Stimulated activated CD4-positive, alpha-beta T cell treated with anti-CD3 and anti-CD28 coated beads, Interleukin-1b, Interleukin-23, amount 100 ng/mL, for 1 hour (primary cell): ENCODE results near the gene CLCN1.

Experiments
- DNase-seq, 2 donors: peaks; one replicate each; pipeline ENCODE4 v3.0.0-alpha.2; 2020; ENCODE audit warnings: low read depth in 2 of 2

The CLCN1 gene

GRCh38 chr7:143363016-143363937, 47.4 kb downstream of the CLCN1 start:
- no peak for DNase-seq

GRCh38 chr7:143367972-143368371, 52.1 kb downstream of the CLCN1 start:
- no peak for DNase-seq

DNA sequence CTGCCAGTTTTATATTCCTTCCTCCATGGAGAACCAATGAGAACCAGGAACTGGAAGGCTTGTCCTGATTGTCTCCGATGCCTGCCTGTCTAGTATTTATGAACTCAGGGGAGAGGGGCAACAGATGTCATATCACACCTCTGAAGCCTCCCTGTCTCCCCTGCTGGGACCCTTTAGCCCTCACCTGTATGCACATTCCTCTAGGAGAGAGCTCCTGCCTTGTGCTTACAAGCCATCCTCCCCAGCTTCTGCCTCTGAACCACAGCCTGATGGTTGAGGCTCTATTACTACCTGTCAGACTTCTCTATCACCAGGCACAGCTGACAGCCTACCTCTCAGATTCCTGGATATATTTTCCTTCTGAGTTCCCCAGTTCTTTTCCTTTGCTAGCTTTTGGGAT, 52.5 kb downstream of the CLCN1 start:
- no peak for DNase-seq

- DNase-seq: no peak
These were observed 54.1 kb downstream of the CLCN1 start for GRCh38 chr7:143369678-143370651.

GRCh38 chr7:143372070-143372469, 56.2 kb downstream of the CLCN1 start:
- no peak for DNase-seq

DNA sequence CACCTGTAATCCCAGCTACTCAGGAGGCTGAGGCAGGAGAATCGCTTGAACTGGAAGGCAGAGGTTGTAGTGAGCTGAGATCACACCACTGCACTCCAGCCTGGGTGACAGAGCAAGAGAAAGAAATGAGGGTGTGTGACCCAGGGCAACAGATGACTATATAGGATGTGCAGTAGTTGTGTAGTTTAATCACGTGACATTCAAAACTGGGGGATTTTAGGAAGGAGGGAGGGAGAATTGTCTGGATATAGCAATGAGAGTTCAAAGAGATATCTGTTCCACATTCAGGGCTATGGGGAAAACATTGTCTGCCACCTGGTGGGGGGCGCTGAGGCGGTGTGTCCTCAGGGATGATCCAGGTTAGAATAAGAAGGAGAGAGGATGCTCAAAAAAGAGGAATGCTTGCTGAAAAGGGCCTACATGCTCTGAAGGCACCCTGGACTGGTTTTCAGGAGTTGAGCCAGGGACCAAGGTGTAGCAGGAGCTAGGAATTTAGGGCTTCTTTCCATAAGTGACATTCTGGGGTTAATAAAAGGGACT, 57.4 kb downstream of the CLCN1 start:
- no peak for DNase-seq

DNA sequence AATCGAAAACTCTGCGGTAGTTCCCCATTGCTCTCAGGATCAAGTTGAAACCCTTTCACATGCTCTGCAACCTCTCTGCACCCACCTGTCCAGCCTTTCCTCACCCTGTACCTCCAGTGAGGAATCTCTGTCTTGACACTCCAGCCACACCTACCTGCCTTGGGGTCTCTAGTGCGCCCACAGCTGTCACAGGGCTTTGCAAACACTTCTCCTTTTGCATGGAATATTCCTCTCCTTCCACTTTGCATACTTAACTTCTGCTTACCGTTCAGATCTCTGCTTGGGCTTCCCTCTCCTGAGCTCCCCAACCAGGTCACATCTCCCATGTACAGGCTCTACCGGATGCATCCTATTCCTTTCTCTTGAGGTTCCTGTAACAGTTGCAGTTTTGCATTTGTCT, 58.6 kb downstream of the CLCN1 start:
- no peak for DNase-seq

- no peak for DNase-seq
These were observed 59.6 kb downstream of the CLCN1 start for GRCh38 chr7:143375298-143376034.

- DNase-seq: no peak
These were observed 60.5 kb downstream of the CLCN1 start for GRCh38 chr7:143376396-143376795.

GRCh38 chr7:143379611-143380259, 63.8 kb downstream of the CLCN1 start:
- no peak for DNase-seq

DNA sequence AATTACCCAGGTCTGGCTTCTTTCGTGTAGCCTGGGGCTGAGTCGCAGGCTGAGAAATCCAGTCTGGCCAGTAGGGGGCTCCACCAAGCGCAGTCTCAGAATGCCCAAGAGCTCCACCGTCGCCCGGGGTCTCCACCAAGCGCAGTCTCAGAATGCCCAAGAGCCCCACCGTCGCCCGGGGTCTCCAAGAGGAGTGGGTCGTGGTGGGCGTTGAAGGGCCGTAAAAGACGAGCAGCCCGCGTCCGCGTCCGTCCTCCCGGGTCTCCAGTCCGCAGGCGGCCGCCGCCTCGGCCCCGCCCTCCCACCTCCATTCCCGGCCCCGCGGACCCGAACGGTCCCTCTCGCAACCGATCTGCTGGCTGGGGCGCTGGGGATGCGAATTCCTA, 64.3 kb downstream of the CLCN1 start:
- DNase-seq: peak; percentile 67 to 86

GRCh38 chr7:143380646-143381426, 64.9 kb downstream of the CLCN1 start, which contains the start of gene ZYX:
TSS of gene ZYX (plus strand) at chr7:143381345. CDS start at chr7:143381572, 227 bp downstream.
- peak; percentile 70 to 75 for DNase-seq

GRCh38 chr7:143381427-143382125, 65.7 kb downstream of the CLCN1 start:
- no peak for DNase-seq

- no peak for DNase-seq
These were observed 66.3 kb downstream of the CLCN1 start for GRCh38 chr7:143382126-143382790.

DNA sequence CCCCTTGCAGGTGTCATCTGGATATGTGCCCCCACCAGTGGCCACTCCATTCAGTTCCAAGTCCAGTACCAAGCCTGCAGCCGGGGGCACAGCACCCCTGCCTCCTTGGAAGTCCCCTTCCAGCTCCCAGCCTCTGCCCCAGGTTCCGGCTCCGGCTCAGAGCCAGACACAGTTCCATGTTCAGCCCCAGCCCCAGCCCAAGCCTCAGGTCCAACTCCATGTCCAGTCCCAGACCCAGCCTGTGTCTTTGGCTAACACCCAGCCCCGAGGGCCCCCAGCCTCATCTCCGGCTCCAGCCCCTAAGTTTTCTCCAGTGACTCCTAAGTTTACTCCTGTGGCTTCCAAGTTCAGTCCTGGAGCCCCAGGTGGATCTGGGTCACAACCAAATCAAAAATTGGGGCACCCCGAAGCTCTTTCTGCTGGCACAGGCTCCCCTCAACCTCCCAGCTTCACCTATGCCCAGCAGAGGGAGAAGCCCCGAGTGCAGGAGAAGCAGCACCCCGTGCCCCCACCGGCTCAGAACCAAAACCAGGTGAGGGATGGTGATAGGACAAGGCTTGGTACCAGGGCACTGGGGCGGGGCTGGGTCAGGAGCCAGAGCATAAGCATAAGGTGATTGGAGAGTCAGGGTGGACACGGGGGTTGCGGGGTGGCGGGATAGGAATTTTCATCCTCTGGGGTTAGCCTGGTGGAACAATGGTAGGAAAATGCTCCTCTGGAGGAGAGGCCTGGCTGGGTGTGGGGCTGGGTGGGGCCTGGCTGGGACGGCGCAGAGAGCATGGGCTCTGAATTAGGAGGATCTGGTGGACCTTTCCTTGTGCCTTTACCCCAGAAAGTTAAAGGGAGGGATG, 67.1 kb downstream of the CLCN1 start:
- DNase-seq: no peak

DNA sequence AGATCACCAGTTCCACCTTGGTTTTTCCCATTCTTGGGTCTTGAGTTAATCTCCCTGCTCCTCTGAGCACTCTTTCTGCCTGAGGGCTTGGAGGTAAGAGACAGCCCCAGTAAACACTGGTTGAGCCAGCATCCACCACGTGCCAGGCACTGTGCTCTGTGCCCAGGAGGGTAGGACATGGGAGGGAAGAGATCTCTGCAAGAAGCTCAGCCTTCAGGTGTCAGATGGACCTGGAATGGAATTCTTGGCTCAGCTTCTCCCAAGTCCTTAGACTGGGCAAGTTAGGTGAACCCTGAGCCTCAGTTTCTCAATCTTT, 67.7 kb downstream of the CLCN1 start:
- no peak for DNase-seq

DNA sequence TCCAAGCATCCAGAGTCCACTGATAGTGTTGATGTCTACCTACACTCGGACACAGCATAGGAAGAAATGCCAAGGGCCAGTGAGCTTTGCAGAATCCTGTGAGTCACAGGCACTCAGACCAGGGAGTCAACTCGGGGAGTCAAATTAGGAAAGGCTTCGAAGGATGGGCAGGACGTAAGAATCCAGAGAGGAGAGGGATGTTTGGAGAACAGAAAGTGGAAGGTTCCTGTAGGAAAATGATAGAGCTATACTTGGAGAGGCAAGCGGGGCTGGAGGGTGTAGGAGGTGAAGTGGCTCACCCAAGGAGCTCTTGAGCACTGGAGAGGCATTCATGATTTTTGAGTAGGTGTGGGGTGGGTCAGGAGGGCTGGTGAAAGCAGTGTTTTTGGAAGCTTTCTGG, 68.2 kb downstream of the CLCN1 start:
- no peak for DNase-seq
